ENCODE measurements around the gene RBAK.

The RBAK gene

GRCh38 chr7:5045558-5046396, at the start of gene RBAK:
RBAK (plus strand) TSS chr7:5045860; CDS start chr7:5048077, 2,217 bp downstream.
- Mint-ChIP-seq H3K27me3 (ENCODE audit: low read depth) (peaks cover 12% of the 10 kb centered on the region), H3K36me3 (ENCODE audit: low read depth) (peaks cover 52% of the 10 kb centered on the region), H3K4me1 (peaks cover 5% of the 10 kb centered on the region), H3K27ac (peak within 1 kb of the TSS; percentile 94 to 98 (median 96)), H3K4me3 (peak within 1 kb of the TSS; percentile 94 to 97 (median 94)), H3K9me3 (peaks cover 25% of the 10 kb centered on the region)
- no peak for TF ChIP-seq CTCF (IDR thresholded peaks at IDR 0.05; ENCODE audit: unreplicated experiment in 3 of 3)

GRCh38 chr7:4996696-4997222, 48.9 kb upstream of the RBAK start:
- H3K27me3 Mint-ChIP-seq (ENCODE audit: low read depth), result no peaks in the 10 kb centered on the region
- TF ChIP-seq CTCF (IDR thresholded peaks at IDR 0.05; ENCODE audit: unreplicated experiment in 3 of 3), result no peak
- no peaks in the 10 kb centered on the region for H3K9me3 Mint-ChIP-seq
- no peaks in the 10 kb centered on the region for H3K4me1 Mint-ChIP-seq
- H3K27ac Mint-ChIP-seq, result no peak overlapping the region
- no peak overlapping the region for H3K4me3 Mint-ChIP-seq
- peaks cover 57% of the 10 kb centered on the region for H3K36me3 Mint-ChIP-seq (ENCODE audit: low read depth)

DNA sequence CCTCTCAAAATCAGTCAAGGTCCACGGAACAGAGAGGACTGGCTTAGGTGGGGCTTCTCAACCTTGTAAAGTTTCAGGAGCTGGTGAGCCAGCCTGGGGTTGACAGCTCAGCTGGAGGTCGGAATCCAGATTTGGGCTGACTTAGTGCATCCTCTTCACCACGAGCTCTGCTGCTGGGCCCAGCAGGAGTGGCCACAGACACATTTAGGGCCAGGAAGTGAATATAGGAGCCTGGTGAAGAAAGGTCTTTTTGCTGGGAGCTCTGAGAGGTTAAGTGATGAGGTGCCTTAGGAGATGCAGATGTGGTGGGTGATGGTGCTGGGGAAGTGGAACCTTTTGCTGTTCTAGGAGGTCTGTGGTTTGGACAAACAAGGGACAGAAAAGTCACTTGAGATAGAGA, 47.4 kb upstream of the RBAK start:
- Mint-ChIP-seq H3K4me3 (no peak overlapping the region), H3K36me3 (ENCODE audit: low read depth) (peaks cover 58% of the 10 kb centered on the region), H3K27ac (no peak overlapping the region)

DNA sequence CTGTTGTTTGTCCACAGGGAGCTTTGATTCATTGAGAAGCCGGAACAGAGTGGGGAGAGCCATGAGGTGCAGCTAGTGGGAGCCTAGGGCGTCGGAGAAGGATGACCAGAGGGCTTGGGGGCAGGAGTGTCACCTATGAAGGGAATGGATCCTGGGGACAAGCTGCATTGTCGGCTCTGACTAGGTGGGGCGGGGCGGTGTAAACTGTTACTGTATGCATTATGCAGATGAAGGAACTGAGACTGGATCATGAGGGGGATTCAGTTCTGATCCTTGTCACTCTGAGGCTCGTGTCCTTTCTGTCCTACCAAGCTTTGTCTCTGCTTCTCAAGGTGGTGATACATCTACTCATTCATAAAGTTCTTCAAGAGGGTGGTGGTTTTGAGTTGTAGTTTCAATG, 46.8 kb upstream of the RBAK start:
- H3K9me3 Mint-ChIP-seq, result no peaks in the 10 kb centered on the region
- H3K4me1 Mint-ChIP-seq, result no peaks in the 10 kb centered on the region
- no peak overlapping the region for H3K27ac Mint-ChIP-seq
- H3K4me3 Mint-ChIP-seq, result no peak overlapping the region
- no peak for TF ChIP-seq CTCF (IDR thresholded peaks at IDR 0.05; ENCODE audit: unreplicated experiment in 3 of 3)
- no peaks in the 10 kb centered on the region for H3K27me3 Mint-ChIP-seq (ENCODE audit: low read depth)
- H3K36me3 Mint-ChIP-seq (ENCODE audit: low read depth), result peaks cover 57% of the 10 kb centered on the region

More for the DNA sequence above, 47.4 kb upstream of the RBAK start:
- no peak for TF ChIP-seq CTCF (IDR thresholded peaks at IDR 0.05; ENCODE audit: unreplicated experiment in 3 of 3)
- Mint-ChIP-seq H3K27me3 (ENCODE audit: low read depth) (no peaks in the 10 kb centered on the region), H3K4me1 (no peaks in the 10 kb centered on the region), H3K9me3 (no peaks in the 10 kb centered on the region)

DNA sequence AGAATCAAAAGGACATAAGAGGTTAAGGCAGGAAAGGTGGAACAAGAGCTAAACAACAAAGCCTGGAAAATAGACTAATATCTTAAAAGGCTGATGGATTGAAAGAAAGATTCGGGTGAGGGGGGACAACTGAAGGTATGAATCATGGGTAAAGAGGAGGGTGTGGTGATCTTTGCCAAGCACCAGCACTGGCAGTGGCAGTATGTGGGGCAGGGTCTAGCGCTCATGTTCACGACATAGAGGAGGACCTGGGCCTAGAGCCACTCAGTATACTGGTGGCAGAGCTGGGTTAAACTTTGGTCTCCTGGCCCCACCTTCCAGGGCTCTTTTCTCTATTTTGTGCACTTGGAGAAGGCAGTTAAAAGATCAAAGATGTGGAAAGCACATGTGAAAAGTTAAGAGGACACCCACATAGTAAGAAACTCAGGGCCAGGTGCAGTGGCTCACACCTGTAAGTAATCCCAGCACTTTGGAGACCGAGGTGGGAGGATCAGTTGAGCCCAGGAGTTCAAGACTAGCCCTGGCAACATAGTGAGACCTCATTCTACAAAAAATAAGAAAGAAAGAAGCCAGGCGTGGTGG, 46.2 kb upstream of the RBAK start:
- TF ChIP-seq CTCF (IDR thresholded peaks at IDR 0.05; ENCODE audit: unreplicated experiment in 3 of 3), result no peak
- Mint-ChIP-seq H3K36me3 (ENCODE audit: low read depth) (peaks cover 58% of the 10 kb centered on the region), H3K4me1 (no peaks in the 10 kb centered on the region), H3K27ac (no peak overlapping the region), H3K9me3 (no peaks in the 10 kb centered on the region), H3K4me3 (no peak overlapping the region), H3K27me3 (ENCODE audit: low read depth) (no peaks in the 10 kb centered on the region)

All from nephron (organoid).